Measurements from ENCODE around the gene TBL3.

DNA sequence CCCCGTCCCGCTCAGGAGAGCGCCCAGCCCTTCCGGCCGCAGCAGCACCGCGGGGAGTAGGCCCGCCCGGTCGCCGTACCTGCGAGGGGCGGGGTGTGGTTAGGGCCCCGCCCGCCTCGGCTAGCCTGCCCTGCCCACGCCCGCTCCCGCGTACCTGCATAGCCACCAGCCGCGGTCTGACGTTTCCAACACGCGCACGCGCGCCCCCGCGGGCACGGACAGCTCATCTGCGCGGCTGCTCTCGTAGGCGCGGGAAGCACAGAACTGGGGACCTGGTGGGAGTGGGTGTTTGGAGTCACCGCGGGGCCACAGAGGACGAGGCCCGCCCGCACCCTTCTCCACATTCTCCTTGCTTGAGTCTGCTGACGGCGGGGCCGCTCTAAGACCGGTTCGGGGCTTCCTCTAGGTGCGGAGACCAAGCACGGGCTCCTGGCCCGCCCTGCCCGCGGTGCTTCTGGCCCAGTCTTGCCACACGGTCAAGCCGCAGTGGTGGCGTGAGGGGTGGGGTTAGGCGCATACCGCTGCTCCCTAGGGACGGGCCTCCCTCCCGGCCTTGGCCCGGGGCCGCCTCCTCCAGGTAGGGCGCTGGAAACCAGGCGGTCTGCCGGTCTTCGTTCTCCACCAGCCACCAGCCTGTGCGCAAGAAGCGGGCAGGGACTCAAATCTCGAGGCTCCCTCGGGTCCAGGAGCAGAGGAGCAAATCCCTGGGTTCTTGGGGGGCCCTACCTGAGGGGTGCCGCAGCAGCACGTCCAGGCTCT lies 7.6 kb downstream of the TBL3 start:
- TF ChIP-seq, protein P1, sequence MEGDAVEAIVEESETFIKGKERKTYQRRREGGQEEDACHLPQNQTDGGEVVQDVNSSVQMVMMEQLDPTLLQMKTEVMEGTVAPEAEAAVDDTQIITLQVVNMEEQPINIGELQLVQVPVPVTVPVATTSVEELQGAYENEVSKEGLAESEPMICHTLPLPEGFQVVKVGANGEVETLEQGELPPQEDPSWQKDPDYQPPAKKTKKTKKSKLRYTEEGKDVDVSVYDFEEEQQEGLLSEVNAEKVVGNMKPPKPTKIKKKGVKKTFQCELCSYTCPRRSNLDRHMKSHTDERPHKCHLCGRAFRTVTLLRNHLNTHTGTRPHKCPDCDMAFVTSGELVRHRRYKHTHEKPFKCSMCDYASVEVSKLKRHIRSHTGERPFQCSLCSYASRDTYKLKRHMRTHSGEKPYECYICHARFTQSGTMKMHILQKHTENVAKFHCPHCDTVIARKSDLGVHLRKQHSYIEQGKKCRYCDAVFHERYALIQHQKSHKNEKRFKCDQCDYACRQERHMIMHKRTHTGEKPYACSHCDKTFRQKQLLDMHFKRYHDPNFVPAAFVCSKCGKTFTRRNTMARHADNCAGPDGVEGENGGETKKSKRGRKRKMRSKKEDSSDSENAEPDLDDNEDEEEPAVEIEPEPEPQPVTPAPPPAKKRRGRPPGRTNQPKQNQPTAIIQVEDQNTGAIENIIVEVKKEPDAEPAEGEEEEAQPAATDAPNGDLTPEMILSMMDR (IDR thresholded peaks at IDR 0.05; ENCODE audit: low read depth, low read length): no peak
- TF ChIP-seq, protein P2, sequence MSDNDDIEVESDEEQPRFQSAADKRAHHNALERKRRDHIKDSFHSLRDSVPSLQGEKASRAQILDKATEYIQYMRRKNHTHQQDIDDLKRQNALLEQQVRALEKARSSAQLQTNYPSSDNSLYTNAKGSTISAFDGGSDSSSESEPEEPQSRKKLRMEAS (IDR thresholded peaks at IDR 0.05; ENCODE audit: low read depth, low read length): no peak
- TF ChIP-seq POLR2A (IDR thresholded peaks at IDR 0.05; ENCODE audit: extremely low read depth, insufficient read length) (no peak), MYC (IDR thresholded peaks at IDR 0.05; ENCODE audit: low read depth, low read length) (no peak)

Data from NB4 (cell line).